Activated CD4-positive, alpha-beta T cell treated with anti-CD3 and anti-CD28 coated beads, Interleukin-2, amount 50 U/mL, for 16 hours (primary cell): ENCODE results near the gene SYNDIG1.

Experiments
- DNase-seq: peaks from one replicate; pipeline ENCODE4 v3.0.0-alpha.2; 2020

SYNDIG1 gene

GRCh38 chr20:24679448-24680047, 210.1 kb downstream of the SYNDIG1 start:
- DNase-seq = no peak

DNA sequence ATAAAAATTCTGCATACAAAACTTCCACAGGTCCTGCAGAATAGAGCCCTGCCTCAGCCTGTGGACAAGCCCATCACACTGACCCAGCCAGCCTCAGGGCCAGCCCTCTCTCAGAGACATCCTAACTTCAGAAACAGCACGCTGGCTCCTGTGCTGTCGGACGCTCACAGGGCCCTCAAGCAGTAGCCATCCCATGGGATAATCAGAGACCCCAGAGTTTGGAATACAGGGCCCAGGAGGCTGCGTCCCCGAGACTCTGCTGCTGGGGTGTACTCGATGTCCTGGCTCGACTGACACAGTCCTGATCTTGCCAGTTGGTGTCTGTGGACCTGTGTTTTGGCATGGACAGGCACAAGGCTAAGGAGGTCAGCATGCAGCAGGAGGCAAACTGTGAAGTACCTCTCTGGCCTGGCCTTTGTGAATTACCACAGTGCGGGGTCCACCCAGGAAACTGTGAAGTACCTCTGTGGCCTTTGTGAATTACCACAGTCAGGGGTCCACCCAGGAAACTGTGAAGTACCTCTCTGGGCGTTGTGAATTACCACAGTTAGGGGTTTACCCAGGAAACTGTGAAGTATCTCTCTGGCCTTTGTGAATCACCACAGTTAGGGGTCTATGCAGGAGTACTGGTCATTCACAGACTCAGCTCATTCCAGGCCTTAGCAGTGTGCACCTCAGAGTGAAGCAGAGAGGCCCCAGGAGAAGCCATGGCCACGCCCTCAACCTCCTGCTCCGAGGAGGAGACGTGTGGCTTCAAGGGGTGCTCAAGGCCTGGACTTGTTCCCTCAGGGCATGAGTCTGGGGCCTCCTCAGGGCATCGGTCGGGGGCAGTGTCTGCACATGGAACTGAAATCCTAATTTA, 212.4 kb downstream of the SYNDIG1 start:
- no peak for DNase-seq

GRCh38 chr20:24682496-24682985, 213.1 kb downstream of the SYNDIG1 start:
- DNase-seq = no peak

DNA sequence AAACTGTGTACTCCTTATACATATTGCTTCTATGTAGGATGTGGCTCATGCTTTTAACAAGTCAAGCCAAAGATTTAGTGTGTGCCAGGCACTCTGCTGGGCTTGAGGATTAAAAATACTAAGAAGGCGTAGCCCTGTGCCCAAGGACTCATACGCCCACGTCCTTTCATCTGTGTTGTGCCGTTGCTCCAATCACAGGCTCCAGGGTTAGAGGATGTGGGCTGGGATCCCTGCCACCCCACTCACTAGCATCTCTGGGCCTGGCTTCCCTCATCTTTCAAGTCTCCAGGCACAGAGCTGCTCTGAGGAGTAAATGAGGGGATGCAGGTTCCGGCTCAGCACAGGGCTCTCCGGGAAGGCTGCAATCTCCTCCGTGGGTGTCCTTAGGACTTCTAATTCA, 214.2 kb downstream of the SYNDIG1 start:
- DNase-seq = no peak

DNA sequence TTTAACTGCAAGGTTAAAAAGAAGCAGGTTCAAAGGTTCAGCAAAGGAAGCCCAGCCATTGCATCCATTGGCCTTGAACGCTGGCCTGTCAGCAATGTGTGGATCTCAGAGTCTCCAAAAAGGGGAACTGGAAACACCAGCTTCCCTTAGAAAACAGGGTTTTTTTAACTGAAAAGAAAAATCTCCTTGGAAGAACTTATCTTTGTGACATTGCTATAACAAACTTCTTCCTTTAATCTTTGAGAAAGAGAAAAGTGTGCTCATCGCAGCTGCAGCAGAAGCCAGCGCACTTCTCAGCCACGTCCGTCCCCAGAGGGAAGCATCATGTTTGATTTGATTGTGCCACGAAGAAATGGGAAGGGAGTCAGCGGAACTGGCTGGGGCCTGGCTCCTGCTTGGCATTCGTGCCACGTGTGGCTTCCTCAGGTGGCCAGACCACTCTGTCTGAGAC, 215.0 kb downstream of the SYNDIG1 start:
- no peak for DNase-seq

- no peak for DNase-seq
These were observed 215.7 kb downstream of the SYNDIG1 start for GRCh38 chr20:24684956-24685691.

GRCh38 chr20:24685736-24686135, 216.3 kb downstream of the SYNDIG1 start:
- no peak for DNase-seq

GRCh38 chr20:24686156-24686555, 216.7 kb downstream of the SYNDIG1 start:
- no peak for DNase-seq

DNA sequence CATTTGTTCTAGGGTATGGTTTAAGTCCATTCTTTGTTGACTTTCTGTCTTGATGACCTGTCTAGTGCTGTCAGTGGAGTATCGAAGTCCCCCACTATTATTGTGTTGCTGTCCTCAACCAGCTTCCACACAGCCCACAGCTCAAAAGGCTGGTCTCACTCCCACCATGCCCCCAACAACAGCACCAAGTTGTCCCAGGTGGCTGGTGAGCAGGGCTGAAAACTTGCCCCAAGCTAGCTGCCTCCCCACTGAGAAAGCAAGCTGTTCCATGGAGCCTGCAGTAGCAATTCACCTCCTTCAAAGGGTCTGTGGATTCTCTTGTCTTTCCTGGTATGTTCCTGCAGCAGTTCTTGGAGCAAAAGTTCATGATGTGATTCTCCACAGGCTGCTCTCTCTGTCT, 221.0 kb downstream of the SYNDIG1 start:
- no peak for DNase-seq

GRCh38 chr20:24691901-24692351, 222.5 kb downstream of the SYNDIG1 start:
- no peak for DNase-seq

DNA sequence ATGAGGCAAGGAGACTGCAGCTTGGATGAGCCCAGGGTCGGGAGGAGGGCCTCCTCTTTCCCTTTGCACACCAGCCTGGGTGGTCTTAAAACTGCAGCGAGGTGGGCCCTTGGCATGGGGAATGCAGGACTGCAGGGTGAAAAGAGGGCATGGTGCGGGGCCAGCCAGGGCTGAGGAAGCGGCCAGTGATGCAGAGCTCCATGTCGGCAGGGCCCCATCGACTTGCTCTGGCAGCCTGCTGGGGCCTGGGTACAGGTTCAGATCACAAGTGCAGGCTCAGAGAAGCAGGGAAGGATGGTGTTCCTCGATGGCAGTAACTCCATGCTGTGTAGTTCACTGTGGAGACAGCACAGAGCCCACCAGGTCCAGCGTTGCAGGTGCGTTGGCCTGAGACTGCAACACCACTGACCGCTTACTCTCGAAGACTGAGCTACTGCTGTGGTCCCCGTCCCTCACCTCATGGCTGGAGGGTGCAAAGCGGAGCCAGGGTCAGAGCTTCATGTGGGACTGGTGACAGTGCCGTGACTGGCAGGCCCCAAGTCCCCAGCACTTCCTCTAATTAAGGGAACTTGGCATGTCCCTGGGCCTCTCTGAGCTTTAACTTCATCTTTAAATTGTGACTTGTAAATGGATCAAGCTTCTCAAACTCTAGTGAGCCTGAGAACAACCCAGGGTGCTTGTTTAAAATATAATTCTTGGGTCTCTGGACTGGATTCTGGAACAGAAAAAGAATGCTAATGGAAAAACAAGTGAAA, 223.2 kb downstream of the SYNDIG1 start:
- DNase-seq = no peak

DNA sequence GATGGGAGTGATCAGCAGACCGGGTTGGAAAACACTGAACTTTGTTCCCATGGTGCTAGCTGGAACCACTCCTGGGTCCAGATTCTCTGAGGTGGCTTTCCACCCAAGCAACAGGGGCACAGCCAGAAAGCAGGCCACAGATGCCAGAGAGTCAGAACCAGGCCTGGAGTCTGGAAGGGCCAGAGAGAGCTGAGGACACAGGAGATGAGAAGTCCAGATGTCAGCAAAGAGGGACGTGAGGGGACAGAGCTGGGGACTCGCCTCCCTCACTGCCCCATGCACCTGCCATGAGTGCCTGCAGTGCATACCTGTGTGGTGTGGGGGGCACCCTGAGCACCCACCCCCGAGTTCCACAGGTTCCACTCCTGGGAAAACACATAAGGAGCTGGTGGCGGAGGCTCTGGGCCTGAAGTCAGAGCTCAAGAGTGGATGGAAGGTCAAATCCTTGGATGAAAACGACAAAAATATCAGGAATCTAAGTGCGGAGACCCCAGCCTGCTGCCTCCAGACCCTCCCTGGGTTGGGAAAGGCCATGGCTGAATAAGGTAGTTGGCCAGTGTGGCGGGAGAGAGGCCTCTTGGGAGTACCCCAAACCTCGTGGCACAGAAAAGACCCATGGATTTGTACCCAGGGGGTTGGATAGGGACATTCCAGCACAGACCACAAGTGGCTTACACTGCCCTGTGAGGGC, 224.2 kb downstream of the SYNDIG1 start:
- DNase-seq = no peak

DNA sequence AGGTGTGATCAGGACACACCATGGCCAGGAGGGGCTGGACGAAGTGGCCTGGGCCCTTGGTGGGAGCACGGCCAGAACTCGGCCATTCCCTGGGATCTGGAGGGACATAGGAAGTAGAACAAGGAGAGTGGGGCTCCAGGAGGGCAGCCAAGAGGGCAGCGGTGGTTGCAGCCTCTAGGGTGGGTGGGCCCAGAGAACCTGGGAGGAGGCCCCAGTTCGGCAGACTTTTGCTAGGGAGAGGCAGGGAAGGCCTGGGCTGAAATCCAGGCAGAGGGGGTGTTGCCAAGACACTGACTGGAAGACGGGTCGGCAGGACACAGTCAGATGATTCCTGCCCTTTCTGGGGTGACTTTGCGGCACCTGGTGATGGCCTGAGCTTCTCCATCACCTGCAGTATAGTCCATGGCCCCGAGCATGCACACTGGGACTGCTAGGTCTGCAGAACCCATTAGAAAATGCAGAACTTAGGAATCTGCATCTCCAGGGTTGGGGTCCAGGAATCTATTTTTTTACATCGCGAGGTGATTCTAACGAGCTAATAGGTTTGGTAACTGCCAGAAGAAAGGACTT, 224.8 kb downstream of the SYNDIG1 start:
- no peak for DNase-seq

- no peak for DNase-seq
These were observed 225.5 kb downstream of the SYNDIG1 start for GRCh38 chr20:24694727-24695528.

DNA sequence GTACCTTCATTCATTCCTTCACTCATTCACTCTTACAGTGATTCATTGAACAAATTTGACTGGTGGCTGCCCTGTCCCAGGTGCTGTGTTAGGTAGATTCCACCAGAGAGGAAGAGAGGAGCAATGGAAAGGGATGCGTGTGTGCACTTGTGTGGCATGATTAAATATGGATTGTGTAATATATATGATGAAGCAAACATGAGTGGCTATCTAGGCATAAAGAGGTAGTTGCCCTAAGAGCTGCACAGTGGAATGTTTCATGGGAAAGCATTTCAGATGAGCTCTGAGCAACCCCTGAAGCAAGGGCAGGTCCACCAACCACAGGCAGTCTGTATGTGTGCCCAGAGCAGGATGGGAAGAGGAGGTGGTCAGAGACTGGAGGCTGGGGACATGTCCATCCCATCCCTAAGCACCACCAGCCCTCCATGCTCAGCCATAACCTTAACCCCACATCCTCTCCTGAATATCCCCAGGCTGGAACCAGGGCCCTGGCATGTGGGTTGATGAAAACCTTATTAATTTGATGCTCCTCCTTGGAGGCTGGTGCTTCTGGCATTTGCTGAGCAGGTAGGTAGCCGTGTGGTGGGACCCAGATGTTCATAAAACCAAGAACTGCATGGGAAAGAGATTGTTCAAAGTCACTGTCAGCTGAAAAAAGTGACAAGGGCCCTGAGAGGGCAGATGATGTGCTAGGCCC, 226.2 kb downstream of the SYNDIG1 start:
- no peak for DNase-seq

GRCh38 chr20:24696396-24696795, 227.0 kb downstream of the SYNDIG1 start:
- DNase-seq = no peak

GRCh38 chr20:24697411-24697810, 228.0 kb downstream of the SYNDIG1 start:
- DNase-seq = no peak

DNA sequence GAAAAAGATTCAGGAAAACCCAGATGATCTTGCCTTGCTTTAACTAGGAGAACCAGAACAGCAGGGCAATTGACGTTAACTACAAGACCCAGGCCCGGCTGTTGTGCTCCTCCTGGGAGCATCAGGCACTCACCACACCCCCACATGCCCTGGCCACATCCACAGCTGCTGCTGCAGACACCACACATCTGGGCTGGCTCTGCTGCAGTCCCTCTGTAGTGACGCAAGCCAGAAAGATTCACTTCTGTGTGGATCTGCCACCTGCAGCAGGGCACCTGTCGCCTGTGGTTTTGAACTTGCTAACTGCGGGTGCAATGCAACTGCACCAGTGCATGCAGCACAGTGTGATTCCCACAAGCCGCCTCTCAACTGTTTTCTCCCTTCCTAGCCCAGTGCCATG, 228.8 kb downstream of the SYNDIG1 start:
- DNase-seq = no peak

- DNase-seq = no peak
These were observed 229.3 kb downstream of the SYNDIG1 start for GRCh38 chr20:24698706-24699206.
